Neutrophil (primary cell): ENCODE measurements around the gene C7orf25.

Experiments used
- H3K27ac ChIP-seq: fragments of 200-600 bp; sonication (generic); 2 replicates; pipeline ENCODE4 v1.5.1; 2016; ENCODE audit warnings: mild to moderate bottlenecking, moderate library complexity
- H3K27me3 ChIP-seq: fragments of 200-600 bp; sonication (generic); 2 replicates; pipeline ENCODE4 v1.6.0; 2016; ENCODE audit warnings: mild to moderate bottlenecking
- H3K36me3 ChIP-seq: fragments of 200-600 bp; sonication (generic); 2 replicates; pipeline ENCODE4 v1.5.1; 2017
- H3K4me1 ChIP-seq, 2 experiments: fragments of 200-600 bp in 1 of 2; sonication (generic) in 1 of 2; 1 replicate in 1 of 2; 2 replicates in 1 of 2; pipeline versions ENCODE4 v1.5.1 to v1.6.1; 2013 to 2016; ENCODE audit warnings: low read depth in 1 of 2, low read length in 1 of 2, mild to moderate bottlenecking in 1 of 2, moderate library complexity in 1 of 2; ENCODE audit not compliant: control insufficient read depth in 1 of 2, insufficient read depth in 1 of 2
- H3K4me3 ChIP-seq, 2 experiments: fragments of 200-600 bp in 1 of 2; sonication (generic) in 1 of 2; 1 replicate in 1 of 2; 2 replicates in 1 of 2; pipeline ENCODE4 v1.5.1; 2013 to 2016; ENCODE audit warnings: low read depth in 1 of 2, low read length in 1 of 2, mild to moderate bottlenecking in 1 of 2, moderate library complexity in 1 of 2
- H3K9me3 ChIP-seq: fragments of 200-600 bp; sonication (generic); 2 replicates; pipeline ENCODE4 v1.5.1; 2016
- TF ChIP-seq, protein P1 (sequence below): fragments of 200-600 bp; sonication (generic); IDR thresholded peaks from 2 replicates; pipeline ENCODE4 v1.5.1; 2016; ENCODE audit warnings: antibody characterized with exemption

Gene C7orf25

DNA sequence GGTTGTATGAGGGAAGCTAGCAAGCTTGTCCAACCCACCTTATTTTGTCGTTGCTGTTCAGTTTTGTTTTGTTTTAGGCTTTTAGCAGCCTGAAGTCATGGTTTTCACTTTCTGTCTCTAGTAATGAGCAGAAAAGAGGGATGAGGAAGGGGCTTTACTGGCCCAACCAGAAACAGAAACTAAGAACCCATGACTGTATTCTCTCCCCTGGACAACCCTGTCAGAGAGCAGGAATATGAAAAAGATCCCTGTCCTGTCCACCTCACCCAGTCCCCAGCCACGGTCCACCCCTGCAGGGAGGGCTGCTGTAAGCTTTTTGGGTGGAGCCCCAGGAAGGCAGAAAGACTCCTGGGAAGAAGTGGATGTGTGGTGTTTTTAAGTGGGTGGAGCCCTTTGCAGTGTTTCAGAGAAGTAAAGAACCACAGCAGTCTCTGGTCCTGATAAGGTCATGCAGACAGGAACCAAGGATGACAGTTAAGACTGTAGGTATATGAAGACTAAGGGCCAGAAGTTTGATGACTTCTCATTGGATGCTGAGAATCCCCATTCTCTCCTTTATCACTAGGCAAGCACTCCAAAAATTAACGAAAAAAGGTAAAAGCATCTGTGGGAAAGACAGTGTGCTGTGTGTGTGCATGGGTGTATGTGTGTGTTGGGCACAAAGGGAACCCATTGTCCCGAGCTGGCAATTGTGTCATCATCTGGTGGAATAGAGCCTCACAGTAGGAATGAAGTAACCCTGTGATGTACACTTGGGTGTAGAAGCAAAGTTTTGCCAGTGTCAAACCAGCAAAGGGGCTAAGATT, 34.2 kb upstream of the C7orf25 start:
- Histone ChIP-seq H3K4me3 (no peak overlapping the region), H3K36me3 (no peaks in the 10 kb centered on the region), H3K27me3 (no peaks in the 10 kb centered on the region), H3K4me1 (peaks cover 0 to 3% of the 10 kb centered on the region in 2 experiments), H3K27ac (no peak overlapping the region), H3K9me3 (no peaks in the 10 kb centered on the region)
- TF ChIP-seq, protein P1, sequence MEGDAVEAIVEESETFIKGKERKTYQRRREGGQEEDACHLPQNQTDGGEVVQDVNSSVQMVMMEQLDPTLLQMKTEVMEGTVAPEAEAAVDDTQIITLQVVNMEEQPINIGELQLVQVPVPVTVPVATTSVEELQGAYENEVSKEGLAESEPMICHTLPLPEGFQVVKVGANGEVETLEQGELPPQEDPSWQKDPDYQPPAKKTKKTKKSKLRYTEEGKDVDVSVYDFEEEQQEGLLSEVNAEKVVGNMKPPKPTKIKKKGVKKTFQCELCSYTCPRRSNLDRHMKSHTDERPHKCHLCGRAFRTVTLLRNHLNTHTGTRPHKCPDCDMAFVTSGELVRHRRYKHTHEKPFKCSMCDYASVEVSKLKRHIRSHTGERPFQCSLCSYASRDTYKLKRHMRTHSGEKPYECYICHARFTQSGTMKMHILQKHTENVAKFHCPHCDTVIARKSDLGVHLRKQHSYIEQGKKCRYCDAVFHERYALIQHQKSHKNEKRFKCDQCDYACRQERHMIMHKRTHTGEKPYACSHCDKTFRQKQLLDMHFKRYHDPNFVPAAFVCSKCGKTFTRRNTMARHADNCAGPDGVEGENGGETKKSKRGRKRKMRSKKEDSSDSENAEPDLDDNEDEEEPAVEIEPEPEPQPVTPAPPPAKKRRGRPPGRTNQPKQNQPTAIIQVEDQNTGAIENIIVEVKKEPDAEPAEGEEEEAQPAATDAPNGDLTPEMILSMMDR: no peak

DNA sequence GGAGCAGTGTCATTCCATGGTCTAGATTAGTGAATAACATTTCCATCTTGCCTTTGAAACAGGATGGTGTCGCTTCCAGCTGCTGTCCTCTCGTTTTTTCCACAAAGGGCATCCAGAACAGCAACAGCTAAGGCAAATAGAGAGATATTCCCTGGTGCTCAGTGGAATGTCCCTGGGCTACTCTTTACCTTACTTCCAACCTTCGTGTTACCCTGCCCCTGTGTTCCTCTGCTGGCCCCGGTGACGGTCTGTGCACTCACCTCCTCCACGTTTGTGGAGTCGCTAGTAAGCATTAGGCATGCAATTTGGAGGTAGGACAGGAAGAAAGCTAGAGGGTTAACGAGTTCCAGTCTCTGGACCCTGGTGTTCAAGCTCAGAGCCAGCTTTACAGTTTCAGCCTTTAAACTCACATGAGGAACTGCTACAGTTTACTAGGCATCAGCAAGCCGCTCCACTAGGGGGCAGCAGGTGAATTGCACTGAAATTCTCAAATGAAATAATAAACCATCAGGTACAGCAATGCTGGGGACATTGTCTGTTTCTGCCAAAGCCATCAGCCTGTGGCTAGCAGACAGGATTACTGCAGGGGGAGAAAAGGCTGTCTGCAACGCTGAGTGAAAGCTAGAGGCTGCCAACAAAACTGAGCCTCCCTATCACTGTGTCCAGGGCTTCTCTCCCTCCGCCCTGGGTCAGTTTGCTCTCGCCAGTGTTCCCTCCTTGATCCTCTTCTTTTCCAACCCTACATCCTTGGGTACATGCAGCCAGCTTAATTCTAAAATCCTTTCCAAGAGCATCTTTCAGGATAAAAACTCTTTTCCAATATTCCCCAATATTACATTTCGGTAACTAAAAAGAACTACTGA, 29.3 kb upstream of the C7orf25 start:
- no peak overlapping the region for H3K4me3 ChIP-seq
- TF ChIP-seq, protein P1: peak; percentile 76
- no peak overlapping the region for H3K27ac ChIP-seq
- H3K27me3 ChIP-seq: no peaks in the 10 kb centered on the region
- H3K36me3 ChIP-seq: peaks cover 10% of the 10 kb centered on the region
- H3K4me1 ChIP-seq: peaks cover 1 to 3% of the 10 kb centered on the region in 2 experiments
- no peaks in the 10 kb centered on the region for H3K9me3 ChIP-seq

DNA sequence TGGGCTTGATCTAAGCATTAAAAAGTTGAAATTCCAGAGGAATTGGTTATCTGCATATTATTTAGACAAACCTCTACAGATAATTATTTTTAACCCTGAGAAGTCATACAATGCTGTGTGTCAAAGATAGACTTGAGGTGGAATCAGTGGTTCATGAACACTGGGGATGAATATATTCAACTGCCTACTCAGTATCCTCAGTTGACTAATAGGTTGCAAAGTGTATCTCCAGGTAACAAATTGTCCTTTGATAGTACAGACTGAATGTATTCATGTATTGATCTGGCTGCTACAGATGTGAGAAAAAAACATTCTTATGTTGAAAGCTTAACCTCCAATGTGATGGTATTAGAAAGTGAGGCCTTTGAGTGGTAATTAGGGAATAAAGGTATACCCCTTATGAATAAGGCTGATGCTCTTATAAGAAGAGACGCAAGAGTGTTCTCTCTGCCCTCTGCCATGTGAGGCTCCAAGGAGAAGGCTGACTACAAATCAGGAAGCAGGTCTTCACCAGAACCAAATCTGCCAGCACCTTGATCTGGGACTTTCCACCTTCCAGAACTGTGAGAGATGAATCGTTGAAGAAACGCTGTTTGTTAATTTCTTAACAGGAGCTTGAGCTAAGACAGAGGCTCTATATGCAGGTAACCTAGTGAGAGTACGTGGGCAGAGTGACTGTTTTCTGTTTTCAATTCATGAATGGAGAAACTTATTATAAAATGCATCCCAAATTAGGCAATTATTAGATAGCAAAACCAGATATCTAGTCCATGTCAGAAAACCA, 27.8 kb upstream of the C7orf25 start:
- TF ChIP-seq, protein P1: no peak
- no peaks in the 10 kb centered on the region for H3K9me3 ChIP-seq
- H3K27me3 ChIP-seq: no peaks in the 10 kb centered on the region
- no peak overlapping the region for H3K27ac ChIP-seq
- H3K4me3 ChIP-seq: no peak overlapping the region
- H3K36me3 ChIP-seq: peaks cover 17% of the 10 kb centered on the region
- peaks cover 3% of the 10 kb centered on the region in 2 experiments for H3K4me1 ChIP-seq

DNA sequence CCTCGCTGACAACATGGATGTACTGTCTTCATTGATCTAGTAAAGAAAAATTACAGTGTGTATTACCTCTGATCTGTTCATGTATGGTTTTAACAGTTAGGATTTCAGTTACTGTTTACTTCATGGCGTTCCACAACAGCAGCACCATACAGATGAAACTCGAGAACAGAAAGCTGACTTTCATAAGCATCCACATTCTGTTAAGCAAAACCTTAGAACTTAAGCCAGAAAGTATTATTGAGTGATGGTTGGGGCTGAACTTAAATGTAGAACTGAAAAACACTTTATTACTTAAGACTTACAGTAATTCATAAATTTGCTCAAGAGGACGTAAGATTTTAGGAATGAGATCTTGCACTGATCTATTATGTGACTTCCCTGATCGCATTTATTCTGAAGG, 24.0 kb upstream of the C7orf25 start:
- peaks cover 18 to 27% of the 10 kb centered on the region in 2 experiments for H3K4me1 ChIP-seq
- TF ChIP-seq, protein P1: no peak
- no peaks in the 10 kb centered on the region for H3K27me3 ChIP-seq
- no peaks in the 10 kb centered on the region for H3K9me3 ChIP-seq
- H3K27ac ChIP-seq: no peak overlapping the region
- peaks cover 17% of the 10 kb centered on the region for H3K36me3 ChIP-seq
- no peak overlapping the region for H3K4me3 ChIP-seq

DNA sequence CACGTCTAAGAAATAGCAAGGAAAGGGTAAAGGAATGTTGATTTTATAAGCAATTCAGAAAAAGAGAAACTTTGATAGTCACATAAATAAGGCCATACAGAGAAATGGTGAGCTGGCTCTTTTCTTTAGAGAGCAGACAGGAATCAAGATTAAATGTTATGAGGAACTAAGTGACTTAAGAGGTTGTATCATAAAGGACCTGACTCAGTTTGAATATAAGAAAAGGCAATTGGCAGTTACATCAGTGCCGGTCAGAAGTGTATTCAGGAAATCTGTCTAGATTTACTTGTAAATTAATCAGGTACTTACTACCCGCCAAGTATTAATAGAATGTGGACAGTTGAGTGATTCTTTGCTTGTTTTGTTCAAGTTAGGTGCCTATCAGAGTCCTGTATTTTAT, 22.4 kb upstream of the C7orf25 start:
- H3K4me1 ChIP-seq: peaks cover 34 to 42% of the 10 kb centered on the region in 2 experiments
- no peak overlapping the region for H3K4me3 ChIP-seq
- TF ChIP-seq, protein P1: no peak
- peaks cover 17% of the 10 kb centered on the region for H3K36me3 ChIP-seq
- no peaks in the 10 kb centered on the region for H3K27me3 ChIP-seq
- H3K27ac ChIP-seq: no peak overlapping the region
- no peaks in the 10 kb centered on the region for H3K9me3 ChIP-seq
